ENCODE measurements around the gene STRBP. TPM values are rescaled to one million over a fixed set of nuclear protein-coding genes. Genes with fewer than 3 reads are reported as not detected.

Gene STRBP
- total and polyA plus RNA-seq, 5 donors from 2014 or later: 14.9 to 18.2 (median 15.4) TPM

- Mint-ChIP-seq H3K27me3 (no peaks in the 10 kb centered on the region), H3K27ac (peak overlapping the region; percentile 63 to 88 (median 77)), H3K9me3 (no peaks in the 10 kb centered on the region), H3K36me3 (peaks cover 38% of the 10 kb centered on the region), H3K4me3 (peak overlapping the region in 1 of 4 donors; percentile 41), H3K4me1 (peaks cover 0 to 22% (median 6%) of the 10 kb centered on the region in 4 donors)
- ATAC-seq (ENCODE audit: low read depth in 2 of 2) (peak; percentile 24 to 37), DNase-seq (peak in 1 of 3 donors; percentile 43)
- H3K27ac ChIP-seq (ENCODE audit: insufficient read depth, low read length, poor library complexity, severe bottlenecking): no peak overlapping the region
- H3K27me3 ChIP-seq (ENCODE audit: control insufficient read depth, insufficient read depth, low read length): no peaks in the 10 kb centered on the region
- no peaks in the 10 kb centered on the region for H3K9me3 ChIP-seq (ENCODE audit: control insufficient read depth in 2 of 2, low read length in 2 of 2)
- peaks cover 9% of the 10 kb centered on the region for H3K4me1 ChIP-seq (ENCODE audit: control insufficient read depth, insufficient read depth, low read length, poor library complexity, severe bottlenecking)
- no peak overlapping the region for H3K4me3 ChIP-seq (ENCODE audit: low read depth, low read length)
- H3K36me3 ChIP-seq (ENCODE audit: control insufficient read depth, insufficient read depth, low read length): peaks cover 20% of the 10 kb centered on the region
These were observed 156.1 kb downstream of the STRBP start for GRCh38 chr9:123112015-123112975.

- H3K27me3 Mint-ChIP-seq: no peaks in the 10 kb centered on the region
- peak in 1 of 2 donors; percentile 12 for ATAC-seq (ENCODE audit: low read depth in 2 of 2)
- H3K36me3 ChIP-seq (ENCODE audit: control insufficient read depth, insufficient read depth, low read length): peaks cover 23% of the 10 kb centered on the region
These were observed 156.9 kb downstream of the STRBP start for GRCh38 chr9:123111427-123112014.

DNA sequence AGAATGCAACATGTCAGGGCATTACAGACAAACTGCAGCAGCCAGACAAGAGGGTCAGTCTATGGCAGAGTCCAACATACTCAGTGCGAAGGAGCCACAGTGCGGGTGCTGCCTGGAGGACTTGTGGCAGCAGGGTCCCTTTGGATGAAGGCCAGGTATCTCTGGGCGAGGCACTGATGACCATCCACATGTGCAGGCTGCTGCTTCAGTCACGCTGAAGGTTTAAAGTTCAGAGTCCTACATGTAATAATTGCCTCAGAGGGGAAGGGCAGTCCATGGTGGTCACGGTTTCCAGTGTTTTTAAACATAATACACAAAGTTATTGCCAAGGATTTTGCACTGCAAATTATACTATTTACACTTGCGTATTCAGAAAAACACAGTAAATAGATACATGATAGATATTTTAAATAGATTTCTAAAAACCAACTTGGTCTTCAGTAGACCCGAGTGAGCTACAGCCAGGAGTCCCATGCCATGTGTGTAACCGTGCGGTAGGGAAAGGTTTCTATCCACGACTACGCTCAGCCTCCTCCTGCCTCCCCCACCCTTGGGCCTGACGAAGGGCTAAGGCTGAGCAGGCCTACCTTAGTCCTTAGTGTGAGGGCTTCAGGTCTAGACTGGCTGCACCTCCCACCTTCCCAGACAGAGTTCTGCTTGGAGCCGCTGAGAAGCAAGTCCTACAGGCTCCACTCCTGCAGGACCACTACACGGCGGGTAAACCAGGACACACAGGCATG lies 158.7 kb downstream of the STRBP start:
- H3K27me3 ChIP-seq (ENCODE audit: control insufficient read depth, insufficient read depth, low read length): no peaks in the 10 kb centered on the region
- peaks cover 9% of the 10 kb centered on the region for H3K4me1 ChIP-seq (ENCODE audit: control insufficient read depth, insufficient read depth, low read length, poor library complexity, severe bottlenecking)
- peaks cover 0 to 19% (median 6%) of the 10 kb centered on the region in 4 donors for H3K4me1 Mint-ChIP-seq
- no peak overlapping the region for H3K4me3 Mint-ChIP-seq
- H3K27me3 Mint-ChIP-seq: no peaks in the 10 kb centered on the region
- H3K27ac Mint-ChIP-seq: no peak overlapping the region
- no peaks in the 10 kb centered on the region for H3K9me3 ChIP-seq (ENCODE audit: control insufficient read depth in 2 of 2, low read length in 2 of 2)
- H3K36me3 ChIP-seq (ENCODE audit: control insufficient read depth, insufficient read depth, low read length): peaks cover 27% of the 10 kb centered on the region
- peaks cover 39% of the 10 kb centered on the region for H3K36me3 Mint-ChIP-seq
- H3K9me3 Mint-ChIP-seq: no peaks in the 10 kb centered on the region
- no peak overlapping the region for H3K4me3 ChIP-seq (ENCODE audit: low read depth, low read length)
- DNase-seq (no peak), ATAC-seq (ENCODE audit: low read depth in 2 of 2) (no peak)
- no peak overlapping the region for H3K27ac ChIP-seq (ENCODE audit: insufficient read depth, low read length, poor library complexity, severe bottlenecking)

More at GRCh38 chr9:123111427-123112014, 156.9 kb downstream of the STRBP start:
- no peaks in the 10 kb centered on the region for H3K27me3 ChIP-seq (ENCODE audit: control insufficient read depth, insufficient read depth, low read length)
- no peaks in the 10 kb centered on the region for H3K9me3 Mint-ChIP-seq
- peaks cover 9% of the 10 kb centered on the region for H3K4me1 ChIP-seq (ENCODE audit: control insufficient read depth, insufficient read depth, low read length, poor library complexity, severe bottlenecking)
- H3K4me1 Mint-ChIP-seq: peaks cover 0 to 22% (median 6%) of the 10 kb centered on the region in 4 donors
- no peak overlapping the region for H3K27ac ChIP-seq (ENCODE audit: insufficient read depth, low read length, poor library complexity, severe bottlenecking)
- H3K27ac Mint-ChIP-seq: peak overlapping the region; percentile 63 to 93 (median 77)
- no peaks in the 10 kb centered on the region for H3K9me3 ChIP-seq (ENCODE audit: control insufficient read depth in 2 of 2, low read length in 2 of 2)
- peak overlapping the region in 2 of 4 donors; percentile 7 to 41 for H3K4me3 Mint-ChIP-seq
- DNase-seq: peak in 1 of 3 donors; percentile 7
- H3K4me3 ChIP-seq (ENCODE audit: low read depth, low read length): no peak overlapping the region
- H3K36me3 Mint-ChIP-seq: peaks cover 45% of the 10 kb centered on the region

DNA sequence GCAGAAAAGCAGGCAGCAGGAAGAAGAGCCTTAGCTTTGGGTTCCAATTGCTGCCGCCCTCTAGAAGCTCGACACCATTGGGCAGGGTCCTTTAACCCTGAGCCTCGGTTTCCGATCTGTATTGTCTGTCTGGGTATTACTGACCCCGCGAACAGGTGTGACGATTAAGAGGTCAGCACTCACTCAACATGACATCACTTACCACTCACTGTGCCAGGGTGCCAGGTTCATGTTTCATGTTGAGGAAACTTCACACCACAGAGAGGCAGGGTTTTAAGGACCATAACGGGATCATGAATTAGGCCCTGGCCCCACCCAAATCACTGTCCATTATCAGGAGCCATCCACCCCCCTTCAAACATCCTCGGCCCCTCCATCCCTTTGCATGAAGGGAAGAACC lies 159.4 kb downstream of the STRBP start:
- H3K9me3 ChIP-seq (ENCODE audit: control insufficient read depth in 2 of 2, low read length in 2 of 2): no peaks in the 10 kb centered on the region
- Mint-ChIP-seq H3K4me1 (peaks cover 0 to 19% (median 6%) of the 10 kb centered on the region in 4 donors), H3K27me3 (no peaks in the 10 kb centered on the region), H3K9me3 (no peaks in the 10 kb centered on the region), H3K36me3 (peaks cover 41% of the 10 kb centered on the region), H3K4me3 (no peak overlapping the region), H3K27ac (no peak overlapping the region)
- no peak for DNase-seq
- no peak for ATAC-seq (ENCODE audit: low read depth in 2 of 2)
- H3K36me3 ChIP-seq (ENCODE audit: control insufficient read depth, insufficient read depth, low read length): peaks cover 34% of the 10 kb centered on the region
- H3K27me3 ChIP-seq (ENCODE audit: control insufficient read depth, insufficient read depth, low read length): no peaks in the 10 kb centered on the region
- no peak overlapping the region for H3K27ac ChIP-seq (ENCODE audit: insufficient read depth, low read length, poor library complexity, severe bottlenecking)
- no peak overlapping the region for H3K4me3 ChIP-seq (ENCODE audit: low read depth, low read length)
- H3K4me1 ChIP-seq (ENCODE audit: control insufficient read depth, insufficient read depth, low read length, poor library complexity, severe bottlenecking): peaks cover 9% of the 10 kb centered on the region

DNA sequence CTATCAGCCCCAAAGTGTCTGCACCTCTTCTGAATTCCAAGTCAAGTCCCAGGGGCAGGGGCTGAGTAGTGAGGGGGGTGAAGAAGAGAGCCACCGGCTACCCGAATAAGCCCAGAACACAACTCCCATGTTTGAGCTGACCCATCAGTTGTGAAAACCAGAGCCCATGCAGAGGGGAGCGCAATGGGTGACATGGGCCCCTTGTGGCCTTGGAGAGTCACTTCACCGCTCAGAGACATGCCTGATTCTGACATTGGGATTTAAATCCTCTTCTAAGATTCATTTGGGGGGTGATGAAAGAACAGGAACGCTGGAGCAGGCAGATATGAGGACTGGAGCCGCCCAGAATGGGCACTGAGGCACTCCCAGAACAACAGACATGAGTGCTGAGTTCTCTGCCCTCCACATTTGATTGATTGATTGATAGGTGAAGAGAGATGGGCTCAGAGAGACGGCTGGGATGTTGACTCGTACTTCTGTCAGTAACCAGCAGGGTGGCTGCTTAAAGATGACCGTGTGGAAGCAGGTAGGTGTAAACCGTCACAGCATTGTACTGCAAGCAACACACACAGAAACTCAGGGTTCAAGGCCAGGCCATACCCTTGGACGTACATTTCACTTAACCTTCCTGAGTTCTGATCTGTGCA lies 160.6 kb downstream of the STRBP start:
- no peak overlapping the region for H3K4me3 Mint-ChIP-seq
- peaks cover 41% of the 10 kb centered on the region for H3K36me3 Mint-ChIP-seq
- no peak for DNase-seq
- H3K4me1 Mint-ChIP-seq: peaks cover 0 to 19% (median 5%) of the 10 kb centered on the region in 4 donors
- no peak overlapping the region for H3K4me3 ChIP-seq (ENCODE audit: low read depth, low read length)
- no peaks in the 10 kb centered on the region for H3K9me3 ChIP-seq (ENCODE audit: control insufficient read depth in 2 of 2, low read length in 2 of 2)
- H3K36me3 ChIP-seq (ENCODE audit: control insufficient read depth, insufficient read depth, low read length): peaks cover 43% of the 10 kb centered on the region
- no peaks in the 10 kb centered on the region for H3K9me3 Mint-ChIP-seq
- H3K27me3 ChIP-seq (ENCODE audit: control insufficient read depth, insufficient read depth, low read length): no peaks in the 10 kb centered on the region
- peak overlapping the region in 1 of 3 donors; percentile 50 for H3K27ac Mint-ChIP-seq
- H3K27ac ChIP-seq (ENCODE audit: insufficient read depth, low read length, poor library complexity, severe bottlenecking): no peak overlapping the region
- ATAC-seq (ENCODE audit: low read depth in 2 of 2): no peak
- peaks cover 9% of the 10 kb centered on the region for H3K4me1 ChIP-seq (ENCODE audit: control insufficient read depth, insufficient read depth, low read length, poor library complexity, severe bottlenecking)
- no peaks in the 10 kb centered on the region for H3K27me3 Mint-ChIP-seq

GRCh38 chr9:123105490-123105889 lies 162.9 kb downstream of the STRBP start:
- DNase-seq: no peak
- Histone ChIP-seq H3K9me3 (ENCODE audit: control insufficient read depth in 2 of 2, low read length in 2 of 2) (no peaks in the 10 kb centered on the region), H3K27me3 (ENCODE audit: control insufficient read depth, insufficient read depth, low read length) (no peaks in the 10 kb centered on the region), H3K36me3 (ENCODE audit: control insufficient read depth, insufficient read depth, low read length) (peaks cover 62% of the 10 kb centered on the region), H3K4me1 (ENCODE audit: control insufficient read depth, insufficient read depth, low read length, poor library complexity, severe bottlenecking) (no peaks in the 10 kb centered on the region), H3K4me3 (ENCODE audit: low read depth, low read length) (no peak overlapping the region), H3K27ac (ENCODE audit: insufficient read depth, low read length, poor library complexity, severe bottlenecking) (no peak overlapping the region)
- Mint-ChIP-seq H3K27ac (peak overlapping the region in 1 of 3 donors; percentile 64), H3K4me1 (no peaks in the 10 kb centered on the region), H3K36me3 (peaks cover 39% of the 10 kb centered on the region), H3K4me3 (no peak overlapping the region), H3K27me3 (no peaks in the 10 kb centered on the region), H3K9me3 (no peaks in the 10 kb centered on the region)
- ATAC-seq (ENCODE audit: low read depth in 2 of 2): no peak

DNA sequence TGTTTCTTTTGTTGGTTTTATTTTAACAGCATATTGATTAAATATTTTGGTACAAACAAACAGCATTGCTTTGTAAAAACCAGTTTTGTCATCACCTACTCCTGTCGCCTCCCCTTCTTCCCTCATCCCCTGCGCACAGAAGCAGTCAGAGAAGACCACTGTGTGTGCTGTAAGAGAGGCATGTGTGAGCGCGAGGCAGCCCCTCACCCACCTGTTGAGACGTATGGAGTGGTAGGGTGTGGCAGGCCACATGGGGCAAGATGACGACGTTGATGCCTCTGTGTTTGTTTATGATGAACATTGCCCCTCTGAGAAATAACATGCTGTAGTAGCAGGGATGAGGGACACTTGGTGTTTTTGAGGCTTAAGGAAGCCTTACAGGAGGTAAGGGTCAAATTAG lies 163.6 kb downstream of the STRBP start:
- H3K27ac ChIP-seq (ENCODE audit: insufficient read depth, low read length, poor library complexity, severe bottlenecking): no peak overlapping the region
- Mint-ChIP-seq H3K9me3 (no peaks in the 10 kb centered on the region), H3K4me3 (no peak overlapping the region), H3K27me3 (no peaks in the 10 kb centered on the region), H3K27ac (peak overlapping the region in 1 of 3 donors; percentile 1), H3K36me3 (peaks cover 39% of the 10 kb centered on the region), H3K4me1 (no peaks in the 10 kb centered on the region)
- H3K9me3 ChIP-seq (ENCODE audit: control insufficient read depth in 2 of 2, low read length in 2 of 2): no peaks in the 10 kb centered on the region
- H3K4me1 ChIP-seq (ENCODE audit: control insufficient read depth, insufficient read depth, low read length, poor library complexity, severe bottlenecking): no peaks in the 10 kb centered on the region
- H3K36me3 ChIP-seq (ENCODE audit: control insufficient read depth, insufficient read depth, low read length): peaks cover 68% of the 10 kb centered on the region
- H3K27me3 ChIP-seq (ENCODE audit: control insufficient read depth, insufficient read depth, low read length): no peaks in the 10 kb centered on the region
- DNase-seq (no peak), ATAC-seq (ENCODE audit: low read depth in 2 of 2) (no peak)
- no peak overlapping the region for H3K4me3 ChIP-seq (ENCODE audit: low read depth, low read length)

Measured in CD4-positive, CD25-positive, alpha-beta regulatory T cell (primary cell).